HG02852 (cell line): ENCODE data around the gene UBE2E2.

Source experiments
- ATAC-seq: cut with Tn5 transposase; IDR thresholded peaks from one replicate; pipeline ENCODE4 v1.9.1; 2021; ENCODE audit warnings: mild to moderate bottlenecking, moderate library complexity; ENCODE audit not compliant: unreplicated experiment

The UBE2E2 gene

GRCh38 chr3:23376516-23377248, 173.6 kb downstream of the UBE2E2 start:
- ATAC-seq: no peak

GRCh38 chr3:23377928-23378672, 175.0 kb downstream of the UBE2E2 start:
- ATAC-seq: peak; percentile 56

GRCh38 chr3:23383875-23384274, 180.7 kb downstream of the UBE2E2 start:
- no peak for ATAC-seq

GRCh38 chr3:23385327-23385726, 182.2 kb downstream of the UBE2E2 start:
- no peak for ATAC-seq

- ATAC-seq: no peak
These were observed 184.3 kb downstream of the UBE2E2 start for GRCh38 chr3:23387286-23387918.

GRCh38 chr3:23389089-23389488, 186.0 kb downstream of the UBE2E2 start:
- no peak for ATAC-seq

- ATAC-seq: peak; percentile 59
These were observed 186.6 kb downstream of the UBE2E2 start for GRCh38 chr3:23389686-23390085.

GRCh38 chr3:23390446-23390845, 187.3 kb downstream of the UBE2E2 start:
- no peak for ATAC-seq

GRCh38 chr3:23390989-23391553, 187.9 kb downstream of the UBE2E2 start:
- no peak for ATAC-seq

GRCh38 chr3:23395115-23395514, 192.0 kb downstream of the UBE2E2 start:
- ATAC-seq: peak; percentile 62

- no peak for ATAC-seq
These were observed 193.6 kb downstream of the UBE2E2 start for GRCh38 chr3:23396746-23397145.

- ATAC-seq: no peak
These were observed 196.1 kb downstream of the UBE2E2 start for GRCh38 chr3:23399221-23399620.

GRCh38 chr3:23402728-23403492, 199.8 kb downstream of the UBE2E2 start:
- ATAC-seq: no peak

GRCh38 chr3:23404246-23404645, 201.1 kb downstream of the UBE2E2 start:
- no peak for ATAC-seq

GRCh38 chr3:23405081-23405480, 202.0 kb downstream of the UBE2E2 start:
- peak; percentile 55 for ATAC-seq

- no peak for ATAC-seq
These were observed 203.5 kb downstream of the UBE2E2 start for GRCh38 chr3:23406601-23407000.

GRCh38 chr3:23418026-23418425, 214.9 kb downstream of the UBE2E2 start:
- no peak for ATAC-seq

GRCh38 chr3:23421811-23422516, 218.8 kb downstream of the UBE2E2 start:
- ATAC-seq: peak; percentile 43

- ATAC-seq: peak; percentile 90
These were observed 219.4 kb downstream of the UBE2E2 start for GRCh38 chr3:23422517-23422851.

GRCh38 chr3:23425410-23425809, 222.3 kb downstream of the UBE2E2 start:
- no peak for ATAC-seq
